ENCODE measurements around the gene PRRT2. TPM values are rescaled to one million over a fixed set of nuclear protein-coding genes. Genes with fewer than 3 reads are reported as not detected.

PRRT2 gene
- total RNA-seq, 1 experiment from 2014 or later: 3.9 TPM

GRCh38 chr16:29848420-29849297 is 36.7 kb downstream of the PRRT2 start:
- peak; percentile 55 to 73 for TF ChIP-seq CTCF (IDR thresholded peaks at IDR 0.05; ENCODE audit: insufficient read depth in 1 of 2, low read depth in 1 of 2, low read length in 1 of 2, severe bottlenecking in 1 of 2, unreplicated experiment in 1 of 2)
- peaks cover 6% of the 10 kb centered on the region for H3K4me1 Mint-ChIP-seq (ENCODE audit: low read depth, unreplicated experiment)
- intact Hi-C loops (cut with micrococcal nuclease; ENCODE audit: unreplicated experiment): loop anchor here (2.0 kb wide), 1 partner anchor 32 kb away; the partner anchor contains the start of gene PAGR1

GRCh38 chr16:29849505-29849904 is 37.5 kb downstream of the PRRT2 start:
- no peak overlapping the region for H3K4me3 ChIP-seq (ENCODE audit: low read depth, low read length)
- H3K36me3 Mint-ChIP-seq (ENCODE audit: insufficient read depth, unreplicated experiment): peaks cover 22% of the 10 kb centered on the region
- H3K27me3 Mint-ChIP-seq (ENCODE audit: insufficient read depth, unreplicated experiment): no peaks in the 10 kb centered on the region
- ChIA-PET POLR2A (interaction anchor here (1.8 kb wide), 1 partner anchor 20 kb away, joined by 7 read pairs; no protein-coding TSS in a partner anchor), CTCF (interaction anchor here (0.6 to 1.8 kb wide), 9 partner anchors 16 to 138 kb away, joined by 3 to 26 read pairs (median 5); partner anchors contain the start of genes MAZ and TMEM219)
- no TSS peak for BruUV-seq (replicated peaks)
- H3K36me3 ChIP-seq (ENCODE audit: control insufficient read depth, insufficient read depth, low read length): 0 out of 2 replicates have a peak, but pooled peaks cover 3% of the 10 kb centered on the region
- TF ChIP-seq CTCF (IDR thresholded peaks at IDR 0.05; ENCODE audit: insufficient read depth in 1 of 2, low read depth in 1 of 2, low read length in 1 of 2, severe bottlenecking in 1 of 2, unreplicated experiment in 1 of 2): no peak
- peaks cover 7% of the 10 kb centered on the region; the same call in 1 of the 2 replicates for H3K4me1 ChIP-seq
- DNase-seq: peak; percentile 62
- H3K4me3 Mint-ChIP-seq (ENCODE audit: unreplicated experiment): no peak overlapping the region
- H3K27me3 ChIP-seq (replicated peaks; ENCODE audit: control insufficient read depth, insufficient read depth, low read length): no peaks in the 10 kb centered on the region
- H3K9me3 ChIP-seq: no peaks in the 10 kb centered on the region
- intact Hi-C loops (cut with micrococcal nuclease; ENCODE audit: unreplicated experiment): loop anchor here (2.0 kb wide), 1 partner anchor 33 kb away; the partner anchor contains the start of gene PAGR1
- peak overlapping the region; percentile 10 for H3K27ac Mint-ChIP-seq (ENCODE audit: unreplicated experiment)
- H3K4me1 Mint-ChIP-seq (ENCODE audit: low read depth, unreplicated experiment): peaks cover 6% of the 10 kb centered on the region
- H3K9me3 Mint-ChIP-seq (ENCODE audit: unreplicated experiment): no peaks in the 10 kb centered on the region

More at GRCh38 chr16:29848420-29849297, 36.7 kb downstream of the PRRT2 start:
- no peaks in the 10 kb centered on the region for H3K27me3 ChIP-seq (replicated peaks; ENCODE audit: control insufficient read depth, insufficient read depth, low read length)
- ChIA-PET CTCF (interaction anchor here (0.6 to 1.8 kb wide), 21 partner anchors 9 to 148 kb away, joined by 3 to 26 read pairs (median 4); partner anchors contain the start of genes CDIPT, MAZ, MVP and PAGR1), POLR2A (interaction anchor here (0.6 to 1.8 kb wide), 2 partner anchors 19 to 25 kb away, joined by 4 to 7 read pairs; no protein-coding TSS in a partner anchor)
- Mint-ChIP-seq H3K9me3 (ENCODE audit: unreplicated experiment) (no peaks in the 10 kb centered on the region), H3K4me3 (ENCODE audit: unreplicated experiment) (no peak overlapping the region), H3K27ac (ENCODE audit: unreplicated experiment) (no peak overlapping the region), H3K36me3 (ENCODE audit: insufficient read depth, unreplicated experiment) (peaks cover 22% of the 10 kb centered on the region), H3K27me3 (ENCODE audit: insufficient read depth, unreplicated experiment) (no peaks in the 10 kb centered on the region)
- H3K4me3 ChIP-seq (ENCODE audit: low read depth, low read length): no peak overlapping the region
- DNase-seq: peak; percentile 65 to 70
- peaks cover 7% of the 10 kb centered on the region; the same call in 1 of the 2 replicates for H3K4me1 ChIP-seq
- no peaks in the 10 kb centered on the region for H3K9me3 ChIP-seq
- H3K36me3 ChIP-seq (ENCODE audit: control insufficient read depth, insufficient read depth, low read length): 0 out of 2 replicates have a peak, but pooled peaks cover 3% of the 10 kb centered on the region
- no TSS peak for BruUV-seq (replicated peaks)

- H3K4me1 Mint-ChIP-seq (ENCODE audit: low read depth, unreplicated experiment): peaks cover 6% of the 10 kb centered on the region
- no peak overlapping the region for H3K4me3 Mint-ChIP-seq (ENCODE audit: unreplicated experiment)
- no peaks in the 10 kb centered on the region for H3K27me3 Mint-ChIP-seq (ENCODE audit: insufficient read depth, unreplicated experiment)
- CTCF ChIA-PET: interaction anchor here (0.7 kb wide), 1 partner anchor 506 kb away, joined by 4 read pairs; no protein-coding TSS in a partner anchor
- Histone ChIP-seq H3K27me3 (replicated peaks; ENCODE audit: control insufficient read depth, insufficient read depth, low read length) (no peaks in the 10 kb centered on the region), H3K9me3 (no peaks in the 10 kb centered on the region), H3K4me3 (ENCODE audit: low read depth, low read length) (no peak overlapping the region), H3K4me1 (peaks cover 7% of the 10 kb centered on the region; the same call in 1 of the 2 replicates), H3K36me3 (ENCODE audit: control insufficient read depth, insufficient read depth, low read length) (0 out of 2 replicates have a peak, but pooled peaks cover 3% of the 10 kb centered on the region)
- no peak for DNase-seq
- intact Hi-C loops (cut with micrococcal nuclease; ENCODE audit: unreplicated experiment): no loop called here
- H3K36me3 Mint-ChIP-seq (ENCODE audit: insufficient read depth, unreplicated experiment): peaks cover 17% of the 10 kb centered on the region
- H3K27ac Mint-ChIP-seq (ENCODE audit: unreplicated experiment): no peak overlapping the region
- POLR2A ChIA-PET: interaction anchor here (0.6 kb wide), 1 partner anchor 925 kb away, joined by 3 read pairs; no protein-coding TSS in a partner anchor
- no peaks in the 10 kb centered on the region for H3K9me3 Mint-ChIP-seq (ENCODE audit: unreplicated experiment)
- TF ChIP-seq CTCF (IDR thresholded peaks at IDR 0.05; ENCODE audit: insufficient read depth in 1 of 2, low read depth in 1 of 2, low read length in 1 of 2, severe bottlenecking in 1 of 2, unreplicated experiment in 1 of 2): no peak
- no TSS peak for BruUV-seq (replicated peaks)
Measured at GRCh38 chr16:29850998-29851397, 39.0 kb downstream of the PRRT2 start.
